ENCODE results near the gene ROBO2.
"Not testable (repeated sequence)": the region's sequence is repeated elsewhere in the genome, so short reads cannot be mapped to it uniquely, and the experiment has no call there.

ROBO2 gene

GRCh38 chr3:77381431-77381830 lies 341.5 kb downstream of the ROBO2 start:
- in situ Hi-C loops (cut with MboI; ENCODE audit: low sequenced_read_pairs): no loop called here

- in situ Hi-C loops (cut with MboI; ENCODE audit: low sequenced_read_pairs): no loop called here
Observed at GRCh38 chr3:77392181-77392580, 352.3 kb downstream of the ROBO2 start.

GRCh38 chr3:77394046-77394445 lies 354.1 kb downstream of the ROBO2 start:
- in situ Hi-C loops (cut with MboI; ENCODE audit: low sequenced_read_pairs): no loop called here

GRCh38 chr3:77404871-77405270 lies 365.0 kb downstream of the ROBO2 start:
- in situ Hi-C loops (cut with MboI; ENCODE audit: low sequenced_read_pairs): no loop called here

GRCh38 chr3:77407441-77407840 lies 367.5 kb downstream of the ROBO2 start:
- in situ Hi-C loops (cut with MboI; ENCODE audit: low sequenced_read_pairs): no loop called here

- in situ Hi-C loops (cut with MboI; ENCODE audit: low sequenced_read_pairs): not testable (repeated sequence)
Observed at GRCh38 chr3:77410334-77410733, 370.4 kb downstream of the ROBO2 start.

GRCh38 chr3:77411334-77411733 lies 371.4 kb downstream of the ROBO2 start:
- in situ Hi-C loops (cut with MboI; ENCODE audit: low sequenced_read_pairs): no loop called here

GRCh38 chr3:77412021-77412438 lies 372.1 kb downstream of the ROBO2 start:
- in situ Hi-C loops (cut with MboI; ENCODE audit: low sequenced_read_pairs): no loop called here

GRCh38 chr3:77412584-77412983 lies 372.7 kb downstream of the ROBO2 start:
- in situ Hi-C loops (cut with MboI; ENCODE audit: low sequenced_read_pairs): no loop called here

- in situ Hi-C loops (cut with MboI; ENCODE audit: low sequenced_read_pairs): no loop called here
Observed at GRCh38 chr3:77414881-77415280, 375.0 kb downstream of the ROBO2 start.

GRCh38 chr3:77420336-77420735 lies 380.4 kb downstream of the ROBO2 start:
- in situ Hi-C loops (cut with MboI; ENCODE audit: low sequenced_read_pairs): no loop called here

GRCh38 chr3:77421916-77422315 lies 382.0 kb downstream of the ROBO2 start:
- in situ Hi-C loops (cut with MboI; ENCODE audit: low sequenced_read_pairs): no loop called here

GRCh38 chr3:77426531-77426930 lies 386.6 kb downstream of the ROBO2 start:
- in situ Hi-C loops (cut with MboI; ENCODE audit: low sequenced_read_pairs): no loop called here

- in situ Hi-C loops (cut with MboI; ENCODE audit: low sequenced_read_pairs): no loop called here
Observed at GRCh38 chr3:77427528-77427927, 387.6 kb downstream of the ROBO2 start.

- in situ Hi-C loops (cut with MboI; ENCODE audit: low sequenced_read_pairs): no loop called here
Observed at GRCh38 chr3:77436908-77437307, 397.0 kb downstream of the ROBO2 start.

- in situ Hi-C loops (cut with MboI; ENCODE audit: low sequenced_read_pairs): no loop called here
Observed at GRCh38 chr3:77446084-77446483, 406.2 kb downstream of the ROBO2 start.

- in situ Hi-C loops (cut with MboI; ENCODE audit: low sequenced_read_pairs): no loop called here
Observed at GRCh38 chr3:77446761-77447160, 406.9 kb downstream of the ROBO2 start.

- in situ Hi-C loops (cut with MboI; ENCODE audit: low sequenced_read_pairs): no loop called here
Observed at GRCh38 chr3:77449459-77450350, 409.8 kb downstream of the ROBO2 start.

GRCh38 chr3:77456431-77456830 lies 416.5 kb downstream of the ROBO2 start:
- in situ Hi-C loops (cut with MboI; ENCODE audit: low sequenced_read_pairs): no loop called here

GRCh38 chr3:77456906-77457305 lies 417.0 kb downstream of the ROBO2 start:
- in situ Hi-C loops (cut with MboI; ENCODE audit: low sequenced_read_pairs): no loop called here

- in situ Hi-C loops (cut with MboI; ENCODE audit: low sequenced_read_pairs): no loop called here
Observed at GRCh38 chr3:77459926-77460325, 420.0 kb downstream of the ROBO2 start.

GRCh38 chr3:77460326-77460725 lies 420.4 kb downstream of the ROBO2 start:
- in situ Hi-C loops (cut with MboI; ENCODE audit: low sequenced_read_pairs): no loop called here

- in situ Hi-C loops (cut with MboI; ENCODE audit: low sequenced_read_pairs): no loop called here
Observed at GRCh38 chr3:77462951-77463350, 423.1 kb downstream of the ROBO2 start.

Data from HL-60/S4 treated with retinoic acid at 250 ng/mL for 4 days and 3 days (cell line).